Measurements from ENCODE around the gene SPEF1. TPM values are rescaled to one million over a fixed set of nuclear protein-coding genes. Genes with fewer than 3 reads are reported as not detected.
A peak's percentile ranks its signal among the peaks of the same experiment; 100 is the strongest.

Gene SPEF1
- total RNA-seq, 1 donor from 2014 or later = 1.2 TPM

DNA sequence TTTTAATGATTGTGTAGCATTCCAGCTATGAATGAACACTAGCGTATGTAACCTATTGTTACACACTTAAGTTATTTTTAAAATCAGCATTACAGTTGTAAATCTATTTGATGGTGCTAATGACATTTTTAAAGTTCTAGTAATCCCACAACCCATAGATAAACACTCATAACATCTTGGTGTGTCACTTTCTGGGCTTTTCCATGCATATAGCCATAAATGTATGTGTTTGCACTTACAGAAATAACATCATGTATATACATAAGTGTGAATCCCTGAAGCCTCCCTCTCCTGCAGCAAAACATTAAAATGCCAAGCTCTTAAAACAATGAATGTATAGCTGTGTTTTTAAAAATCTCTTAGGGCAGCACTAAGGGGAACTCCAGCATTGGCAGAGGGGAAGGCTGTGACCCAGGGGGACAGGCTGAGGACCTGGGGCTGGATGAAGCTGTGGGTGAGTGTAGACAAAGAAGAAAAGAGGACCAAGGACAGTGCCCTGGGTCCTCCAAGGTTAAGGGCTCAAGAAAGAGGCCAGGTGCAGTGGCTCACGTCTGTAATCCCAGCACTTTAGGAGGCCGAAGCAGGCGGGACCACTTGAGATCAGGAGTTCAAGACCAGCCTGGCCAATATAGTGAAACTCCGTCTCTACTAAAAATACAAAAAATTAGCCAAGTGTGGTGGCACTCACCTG, 6.2 kb upstream of the SPEF1 start:
- DNase-seq (ENCODE audit: low read depth) = no peak

DNA sequence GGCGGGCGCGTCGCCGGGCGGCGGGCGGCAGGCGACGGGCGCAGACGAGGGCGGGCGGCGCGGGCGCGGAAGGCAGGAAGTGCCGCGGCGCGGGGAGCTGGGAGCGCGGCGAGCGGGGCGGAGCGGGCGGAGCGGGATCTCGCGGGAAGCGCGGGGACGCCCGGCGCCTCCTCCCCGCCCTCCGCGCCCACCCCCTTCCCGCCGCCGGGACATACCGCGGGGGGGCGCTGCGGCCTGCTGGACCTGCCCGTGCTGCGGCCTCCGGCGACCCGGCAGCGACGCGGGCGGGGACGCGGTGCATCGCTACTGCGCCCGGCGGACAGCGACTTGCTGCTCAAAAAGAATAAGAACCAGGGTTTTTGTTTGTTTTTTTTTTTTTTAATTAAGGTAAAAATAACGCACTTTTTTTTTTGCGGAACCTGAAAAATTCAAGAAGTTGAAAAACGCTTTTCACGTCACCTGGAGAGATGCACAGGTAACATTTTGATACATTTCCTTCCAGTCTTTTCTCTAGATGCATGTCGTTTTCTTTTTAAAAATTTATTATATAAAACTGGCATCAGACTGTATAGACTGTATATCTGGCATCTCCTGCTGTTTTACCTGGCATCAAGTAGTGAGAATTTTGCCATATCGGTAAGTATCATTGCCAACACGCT, 5.5 kb upstream of the SPEF1 start, which contains the start of gene CENPB:
Gene CENPB (minus strand): TSS at position 76 of the 659 bp plus-strand sequence. CDS start 257 bp downstream, outside the sequence.
- no peak for DNase-seq (ENCODE audit: low read depth)

DNA sequence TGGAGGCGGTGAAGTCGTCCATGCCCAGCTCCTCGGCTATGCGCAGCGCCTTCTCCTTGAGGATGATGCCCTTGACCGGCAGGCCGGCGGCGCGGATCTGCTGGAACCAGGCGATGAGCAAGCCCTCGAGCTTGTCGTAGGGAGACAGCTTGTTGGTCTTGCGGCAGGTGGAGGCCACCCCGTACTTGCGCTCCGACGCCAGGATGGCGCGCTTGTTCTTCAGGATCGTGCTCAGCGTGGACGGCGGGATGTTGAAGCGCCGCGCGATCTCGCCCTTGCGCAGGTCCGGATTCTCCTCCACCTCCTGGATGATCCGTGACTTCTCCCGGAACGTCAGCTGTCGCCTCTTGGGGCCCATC, 4.9 kb upstream of the SPEF1 start:
- no peak for DNase-seq (ENCODE audit: low read depth)

DNA sequence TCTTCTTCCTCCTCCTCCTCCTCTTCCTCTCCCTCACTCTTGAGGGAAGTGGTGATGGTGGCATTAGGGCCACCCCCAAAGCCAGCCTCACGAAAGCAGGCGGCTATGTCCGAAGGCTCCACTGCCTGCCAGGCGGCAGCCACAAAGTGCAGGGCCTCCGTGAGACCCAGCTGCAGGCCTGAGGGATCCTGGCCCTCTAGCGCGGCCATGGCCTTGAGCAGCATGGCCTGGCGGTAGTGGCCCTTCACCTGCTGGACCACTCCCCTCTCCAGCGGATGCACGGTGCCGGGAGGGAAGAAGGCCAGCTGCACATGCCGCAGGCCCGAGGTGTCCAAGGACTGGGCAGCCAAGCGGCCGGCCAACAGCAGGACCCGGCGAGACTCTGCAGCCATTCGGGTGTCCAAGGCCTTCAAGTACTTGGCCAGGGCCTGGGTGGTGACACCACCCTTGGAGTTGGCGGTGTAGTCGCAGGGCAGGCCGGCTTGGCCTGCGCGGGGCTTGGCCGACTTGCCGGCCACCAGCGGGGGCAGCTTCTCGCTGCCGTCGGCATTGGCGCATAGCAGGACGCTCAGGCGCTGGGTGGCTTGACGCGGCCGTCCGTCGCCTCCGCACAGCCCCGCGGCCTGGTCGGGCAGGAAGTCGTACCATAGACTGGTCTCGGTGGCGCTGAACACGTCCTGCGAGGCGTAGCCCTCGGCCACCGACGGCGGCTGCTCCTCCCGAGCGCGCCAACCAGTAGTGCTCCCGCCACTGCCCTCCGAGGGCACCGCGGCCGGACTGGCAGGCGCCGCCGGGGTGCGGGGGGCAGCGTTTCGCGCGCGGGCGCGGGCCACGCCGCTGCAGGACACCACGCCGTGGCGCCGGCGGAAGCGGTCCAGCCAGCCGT, 4.2 kb upstream of the SPEF1 start:
- DNase-seq (ENCODE audit: low read depth) = no peak

DNA sequence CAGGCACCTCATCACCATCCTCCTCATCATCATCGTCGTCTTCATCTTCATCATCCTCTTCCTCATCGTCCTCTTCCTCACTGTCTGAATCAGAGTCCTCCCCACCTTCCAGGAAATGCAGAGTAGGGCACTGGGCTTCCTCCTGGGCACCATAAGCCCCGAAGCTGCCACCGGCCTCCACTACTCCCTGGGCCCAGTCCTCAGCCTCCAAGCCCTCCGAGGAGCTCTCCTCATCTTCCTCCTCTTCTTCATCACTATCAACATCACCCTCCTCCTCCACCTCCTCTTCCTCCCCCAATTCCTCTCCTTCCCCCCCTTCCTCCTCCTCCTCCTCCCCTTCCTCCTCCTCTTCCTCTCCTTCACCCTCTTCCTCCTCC, 3.6 kb upstream of the SPEF1 start:
- no peak for DNase-seq (ENCODE audit: low read depth)

DNA sequence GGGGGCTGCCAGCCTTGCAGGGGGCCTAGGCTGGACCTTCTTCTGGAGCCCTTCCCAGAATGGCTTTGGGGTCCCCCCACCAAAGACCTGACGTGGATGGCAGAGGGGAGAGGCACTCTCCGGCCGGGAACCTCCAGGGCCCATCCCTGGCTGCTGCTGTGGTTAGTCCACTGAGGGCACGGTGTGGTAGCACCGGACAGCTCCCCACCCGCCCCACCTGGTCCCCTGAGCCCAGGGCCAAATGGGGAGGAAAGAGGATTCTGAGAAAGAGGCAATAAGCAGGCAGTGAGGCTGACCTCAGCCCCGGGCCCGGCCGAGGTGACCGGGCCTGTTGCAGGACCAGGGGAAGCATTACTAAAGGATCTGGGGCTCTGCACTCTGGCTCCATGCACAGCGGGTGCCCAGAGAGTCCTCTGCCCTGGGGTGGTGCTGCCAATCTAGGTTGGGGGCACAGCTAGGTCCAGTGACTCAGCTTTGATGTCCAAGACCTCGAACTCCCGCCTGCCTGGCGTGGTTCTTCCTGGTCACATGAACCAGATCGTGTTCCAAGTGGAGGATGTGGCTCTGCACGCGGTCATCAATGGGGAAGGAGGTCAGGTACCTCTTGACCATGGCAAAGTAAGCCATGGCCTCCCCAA, 3.1 kb upstream of the SPEF1 start:
- DNase-seq (ENCODE audit: low read depth) = no peak

DNA sequence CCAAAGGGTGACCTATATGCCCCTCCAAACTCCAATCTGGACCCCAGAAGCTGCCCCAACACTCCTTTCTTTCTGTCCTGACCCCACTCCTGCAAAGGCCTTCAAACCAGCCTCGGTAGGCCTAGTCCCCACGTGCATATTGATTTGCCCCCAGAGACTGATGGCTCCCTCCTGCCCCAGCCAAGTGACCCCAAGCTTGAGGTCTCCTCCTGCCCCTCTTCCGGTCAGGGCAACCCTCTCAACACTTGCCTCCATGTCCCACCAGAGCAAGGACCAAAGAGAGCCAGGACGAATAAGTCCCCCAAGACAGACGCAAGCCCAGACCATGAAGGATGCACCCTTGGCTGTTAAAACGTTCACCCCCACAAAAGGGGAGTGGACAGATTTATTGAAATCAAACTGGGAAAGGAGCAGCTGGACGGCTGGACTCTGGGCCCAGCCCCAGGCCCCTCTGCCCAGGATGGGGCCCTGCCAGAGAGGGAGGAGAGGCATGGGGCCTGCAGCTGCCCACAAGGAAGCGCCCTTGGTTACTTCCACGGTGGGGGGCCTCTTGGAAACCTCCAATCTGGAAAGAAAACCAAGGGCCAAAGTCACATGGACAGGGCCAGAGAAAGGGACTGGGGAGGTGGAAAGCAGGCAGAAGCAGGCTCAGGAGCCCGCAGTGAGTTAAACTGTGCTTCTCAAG, 2.4 kb upstream of the SPEF1 start:
- no peak for DNase-seq (ENCODE audit: low read depth)

DNA sequence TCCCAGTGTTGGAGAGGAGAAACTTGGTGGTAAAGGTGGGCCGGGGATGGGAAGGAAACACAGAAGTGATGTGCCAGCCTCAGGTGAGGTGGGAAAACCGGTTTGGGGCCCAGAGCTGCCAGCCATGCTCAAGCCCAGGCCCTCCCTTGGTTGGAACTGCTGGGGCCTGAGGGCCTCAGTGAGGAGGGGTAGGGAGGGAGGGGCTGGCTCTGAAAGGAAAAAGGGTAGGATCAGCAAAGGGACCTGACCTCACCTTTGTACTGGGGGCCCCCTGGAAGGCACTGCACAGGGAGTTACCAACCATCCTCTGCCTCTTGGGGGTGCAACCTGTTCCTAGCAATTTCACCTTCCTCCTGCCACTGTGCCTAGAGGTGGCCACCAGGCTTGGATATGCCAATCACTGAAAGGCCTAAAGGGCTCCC, 1.8 kb upstream of the SPEF1 start:
- no peak for DNase-seq (ENCODE audit: low read depth)

DNA sequence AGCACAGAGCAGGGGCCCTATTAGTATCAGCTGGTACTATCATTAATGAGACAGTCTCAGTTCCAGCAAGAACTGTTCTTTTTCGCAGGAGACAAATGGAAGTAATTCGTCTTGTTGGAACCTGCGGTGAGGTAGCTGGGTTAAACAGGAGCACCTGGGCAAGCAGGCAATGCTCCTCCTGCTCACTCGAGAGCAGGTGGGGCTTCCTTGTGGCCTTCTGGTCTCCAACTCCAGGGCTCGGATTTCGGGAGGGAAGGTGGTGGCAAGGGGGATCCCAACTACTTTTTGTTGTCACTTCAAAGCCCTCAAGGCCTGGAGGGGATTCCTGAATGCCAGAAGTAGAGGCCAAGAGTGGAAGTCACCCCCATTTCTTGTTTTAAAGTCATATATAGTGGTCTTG, 1.3 kb upstream of the SPEF1 start:
- DNase-seq (ENCODE audit: low read depth) = no peak

DNA sequence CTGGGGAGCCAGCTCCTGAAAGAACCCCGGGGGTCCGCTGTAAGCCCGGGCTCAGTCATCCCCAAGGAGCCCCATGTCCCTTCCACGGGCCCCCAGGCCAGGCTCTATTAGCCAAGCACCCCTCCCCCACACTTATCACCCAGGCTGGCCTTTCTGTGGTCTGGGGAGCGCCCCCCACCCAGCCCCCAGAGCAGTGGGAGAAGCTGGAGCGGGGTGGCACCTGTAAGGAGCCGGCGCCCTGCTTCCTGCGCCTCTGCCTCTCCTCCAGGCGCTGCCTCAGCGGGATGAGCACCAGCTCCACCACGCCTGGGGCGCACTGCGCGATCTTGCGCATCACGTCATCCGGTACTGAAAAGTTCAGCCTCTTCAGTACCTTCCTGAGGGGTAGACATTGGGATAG, 2.3 kb downstream of the SPEF1 start:
- DNase-seq (ENCODE audit: low read depth) = no peak

DNA sequence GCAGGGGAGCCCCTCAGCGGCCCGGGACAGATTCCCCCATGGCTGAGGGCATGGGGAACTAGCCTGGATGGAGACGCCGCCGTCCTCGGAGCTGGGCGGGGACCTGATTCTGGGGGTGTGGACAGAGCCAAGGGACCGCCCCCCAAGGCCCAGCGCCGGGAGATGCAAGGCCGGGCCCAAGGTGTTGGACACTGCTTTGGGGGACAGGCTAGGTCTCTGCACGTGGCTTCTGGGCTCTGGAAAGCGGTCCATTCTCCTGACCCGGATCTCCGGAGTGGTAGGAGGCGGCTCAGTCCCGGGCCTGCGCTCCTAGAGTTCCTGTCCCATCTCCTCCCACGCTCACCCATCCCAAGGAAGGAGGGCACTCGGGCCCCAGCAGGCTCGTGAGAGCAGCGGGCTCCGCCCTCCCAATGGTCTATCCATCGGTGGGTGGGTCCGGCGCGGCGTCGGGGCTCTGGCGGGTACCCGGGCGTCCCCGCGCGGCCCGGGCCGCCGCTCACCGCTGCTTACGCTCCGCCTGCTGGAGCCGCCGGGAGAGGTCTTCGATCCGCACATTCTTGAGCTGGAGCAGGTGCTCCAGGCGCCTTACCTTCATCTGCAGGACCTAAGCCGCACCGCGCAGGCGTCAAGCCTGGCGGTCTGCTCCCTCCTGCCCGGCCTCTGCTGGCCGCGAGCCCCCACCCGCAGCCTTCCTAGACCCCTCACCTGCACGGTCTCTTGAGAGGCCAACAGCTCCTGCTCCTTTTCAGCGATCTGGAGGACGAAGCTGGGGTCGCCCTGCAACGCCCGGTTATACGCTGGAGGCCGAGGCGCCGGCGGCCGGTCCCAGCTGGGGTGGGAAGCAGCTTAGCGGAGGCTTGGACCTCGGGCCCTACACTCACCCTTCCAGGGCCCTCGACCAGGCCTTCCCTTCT, 3.3 kb downstream of the SPEF1 start:
- no peak for DNase-seq (ENCODE audit: low read depth)

DNA sequence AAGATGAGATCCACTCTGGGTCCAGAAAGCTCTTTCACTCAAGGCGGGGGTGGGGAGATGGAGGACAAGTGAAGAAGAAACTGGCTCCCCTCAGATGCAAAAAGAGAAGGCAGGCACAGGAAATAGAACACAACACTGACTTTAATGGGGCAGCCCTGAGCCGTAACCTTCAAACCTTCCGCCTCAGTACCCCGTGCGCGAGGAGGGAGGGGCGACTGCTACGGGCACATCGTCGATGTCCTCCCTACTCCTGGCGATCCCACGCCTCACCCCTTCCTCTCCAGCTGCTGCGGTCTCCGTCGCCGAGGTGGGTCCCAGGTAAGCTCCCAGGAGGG, 3.9 kb downstream of the SPEF1 start:
- no peak for DNase-seq (ENCODE audit: low read depth)

DNA sequence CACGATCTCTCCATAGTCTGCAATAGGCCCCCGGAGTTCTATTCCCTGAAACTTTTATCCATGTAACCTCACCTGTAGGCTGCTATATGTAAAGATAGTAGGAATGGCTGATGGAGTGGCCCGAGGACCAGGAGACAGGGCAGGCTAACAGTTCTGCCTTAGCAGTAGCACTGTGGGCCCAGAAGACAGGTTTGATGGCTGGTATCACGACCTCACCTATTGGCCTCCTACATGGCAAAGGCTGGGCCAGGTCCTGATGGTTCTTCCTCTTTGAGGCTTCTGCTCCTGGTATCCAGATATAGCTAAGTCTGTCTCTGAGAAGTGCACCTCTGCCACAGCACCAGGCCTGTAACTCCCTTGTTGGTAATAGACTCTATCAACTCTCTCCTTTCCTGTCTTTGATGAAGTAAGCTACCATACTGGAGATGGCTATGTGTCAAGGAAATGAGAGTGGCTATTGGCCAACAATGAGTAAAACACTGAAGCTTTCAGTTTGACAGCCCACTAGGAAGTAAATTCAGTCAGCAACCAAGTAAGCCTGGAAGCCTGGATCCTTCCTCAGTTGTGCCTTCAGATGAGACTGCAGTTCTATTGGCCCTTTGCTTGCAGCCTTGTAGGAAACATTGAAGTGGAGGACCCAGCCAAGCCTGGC, 5.7 kb downstream of the SPEF1 start:
- no peak for DNase-seq (ENCODE audit: low read depth)

DNA sequence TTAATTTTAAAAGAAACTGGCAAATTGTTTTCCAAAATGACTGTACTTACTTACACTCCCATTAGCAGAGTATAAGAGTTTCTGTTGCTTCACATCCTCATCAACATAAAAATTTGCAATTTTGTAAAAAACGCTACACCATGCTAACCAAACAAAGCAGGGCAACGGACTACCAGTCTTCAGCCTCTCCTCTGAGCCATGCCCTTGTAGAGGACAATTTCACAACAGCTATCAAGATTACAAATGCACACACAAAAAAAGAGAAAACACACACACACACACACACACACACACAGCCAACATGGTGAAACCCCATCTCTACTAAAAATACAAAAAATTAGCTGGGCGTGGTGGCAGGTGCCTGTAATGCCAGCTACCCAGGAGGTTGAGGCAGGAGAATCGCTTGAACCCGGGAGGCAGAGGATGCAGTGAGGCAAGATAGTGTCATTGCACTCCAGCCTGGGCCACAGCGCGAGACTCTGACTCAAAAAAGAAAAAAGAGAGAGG, 9.6 kb downstream of the SPEF1 start:
- DNase-seq (ENCODE audit: low read depth) = no peak

DNA sequence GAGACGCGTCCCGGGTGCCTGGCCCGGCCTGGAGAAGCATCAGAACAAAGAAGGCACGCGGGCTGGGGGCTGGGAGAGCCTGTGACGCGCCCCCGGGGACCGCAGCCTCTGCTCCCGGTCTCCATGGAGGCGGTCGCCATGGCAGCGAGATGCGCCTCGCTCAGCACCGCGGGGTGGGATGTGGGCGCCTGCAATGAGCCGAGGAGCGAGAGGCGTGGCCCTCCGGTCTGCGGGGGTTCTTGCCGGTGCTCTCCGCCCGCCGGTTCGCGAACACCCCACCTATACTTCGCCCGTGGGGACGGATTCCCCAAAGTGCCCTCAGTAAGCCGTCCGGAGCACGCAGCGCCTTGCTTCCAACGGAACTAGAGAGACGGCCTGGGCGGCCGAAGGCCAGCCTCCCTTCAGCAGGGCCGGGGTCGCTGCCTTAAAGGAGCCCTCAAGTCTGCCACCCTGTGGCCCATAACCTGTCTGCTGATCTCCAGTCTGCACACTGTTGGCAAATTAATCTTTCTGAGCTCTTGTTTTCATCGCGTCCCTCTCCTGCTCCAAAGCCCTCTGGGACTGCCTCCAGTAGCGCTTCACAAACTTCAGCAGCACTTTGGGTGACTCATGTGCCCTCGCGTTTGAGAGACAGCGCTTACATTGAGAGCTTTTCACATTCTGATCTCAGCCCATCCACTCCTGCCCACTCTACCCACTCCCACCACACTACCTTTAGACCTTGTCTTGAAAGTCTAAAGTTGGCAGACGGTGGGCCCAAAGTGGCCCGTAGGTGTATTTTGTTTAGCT, 12.7 kb downstream of the SPEF1 start:
- peak; percentile 83 for DNase-seq (ENCODE audit: low read depth)

DNA sequence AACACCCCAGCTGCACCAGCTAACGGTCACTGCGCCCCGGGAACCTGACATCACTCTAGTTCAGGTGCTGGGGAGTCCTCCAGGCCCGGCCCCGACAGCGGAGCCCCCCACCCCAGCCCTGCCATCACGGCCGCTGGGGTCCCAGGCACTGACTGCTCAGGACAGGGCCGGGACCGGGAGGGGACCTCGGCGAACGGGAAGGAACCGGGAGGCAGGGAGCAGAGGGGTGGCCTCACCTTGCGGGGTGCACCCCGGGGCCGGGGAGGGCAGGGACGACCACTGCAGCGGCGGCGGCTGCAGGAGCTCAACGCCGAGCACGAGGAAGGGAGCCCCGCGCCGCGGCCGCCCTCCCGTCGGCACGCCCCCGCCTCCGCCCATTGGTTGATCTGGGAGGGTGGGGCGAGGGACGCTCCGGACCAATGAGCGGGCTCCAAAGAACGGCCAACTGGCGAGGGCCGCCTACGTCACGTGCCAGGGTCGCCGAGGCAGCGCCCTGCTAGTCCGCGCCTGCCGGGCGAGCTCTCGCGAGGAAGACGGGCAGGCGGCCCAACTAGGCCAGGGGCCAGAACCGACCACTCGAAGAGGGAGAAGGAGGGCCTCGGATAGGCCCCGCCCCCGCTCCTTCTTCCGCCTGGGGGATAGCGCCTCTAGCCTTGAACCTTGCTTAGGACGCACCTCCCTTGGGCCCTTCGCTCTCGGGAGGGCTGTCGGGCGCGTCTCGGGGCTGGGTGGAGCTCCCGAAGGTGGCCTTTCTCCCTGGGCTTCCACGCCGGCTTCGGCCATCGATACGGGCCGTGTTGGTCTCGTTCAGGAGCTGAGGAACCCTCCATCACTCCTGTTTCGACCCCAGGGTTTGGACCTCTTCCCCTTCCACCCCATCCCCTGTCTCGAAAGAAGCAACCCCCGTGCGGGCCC, 13.6 kb downstream of the SPEF1 start, which contains the start of gene ADISSP:
Gene ADISSP (minus strand): TSS at position 327 of the 915 bp plus-strand sequence. CDS start 7,653 bp downstream, outside the sequence.
- peak; percentile 91 for DNase-seq (ENCODE audit: low read depth)

DNA sequence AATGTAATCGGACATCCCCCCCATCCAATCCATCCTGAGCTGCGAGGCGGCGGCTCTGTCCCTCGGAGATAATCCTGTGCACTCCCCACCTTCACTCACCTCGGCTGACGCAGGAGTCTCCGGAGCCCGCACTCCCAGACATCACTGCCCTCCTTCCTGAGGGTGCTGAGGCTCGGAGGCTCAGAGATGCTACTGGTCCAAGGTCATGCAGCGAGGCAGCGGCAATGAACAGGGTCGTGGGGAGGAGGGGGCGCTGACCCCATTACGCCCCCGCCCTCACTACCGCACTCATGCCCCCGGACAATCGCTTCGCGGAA, 14.2 kb downstream of the SPEF1 start:
- no peak for DNase-seq (ENCODE audit: low read depth)
